Epithelial cell of prostate (primary cell): ENCODE results near the gene CARHSP1.
"Not testable (repeated sequence)": the region's sequence is repeated elsewhere in the genome, so short reads cannot be mapped to it uniquely, and the experiment has no call there.

ENCODE experiments used
- DNase-seq: peaks from one replicate; pipeline ENCODE4 v3.0.0-alpha.2; 2011; ENCODE audit warnings: low read depth, low spot score
- H3K27ac ChIP-seq: fragments of 450-650 bp; 2 replicates; pipeline ENCODE4 v1.5.1; 2017; ENCODE audit warnings: mild to moderate bottlenecking

CARHSP1 gene

DNA sequence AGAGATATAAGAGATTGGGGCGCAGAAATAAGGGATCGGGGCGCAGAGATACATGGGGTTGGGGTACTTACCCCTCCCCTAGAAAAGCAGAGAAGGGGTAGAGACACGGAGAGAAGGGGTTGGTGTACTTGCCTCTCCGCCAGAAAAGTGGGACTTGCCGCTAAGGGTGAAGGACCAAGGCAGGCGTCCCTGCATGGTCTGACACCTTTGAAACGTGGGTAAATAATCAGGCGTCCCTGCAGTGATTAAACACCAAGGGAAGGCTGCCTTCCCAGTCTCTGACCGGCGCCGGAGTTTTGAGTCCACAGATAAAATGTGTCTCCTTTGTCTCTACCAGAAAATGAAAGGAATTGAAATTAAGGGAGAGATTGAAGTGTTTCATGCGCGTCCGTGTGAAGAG is 31.2 kb downstream of the CARHSP1 start:
- H3K27ac ChIP-seq, DNase-seq: not testable (repeated sequence)

DNA sequence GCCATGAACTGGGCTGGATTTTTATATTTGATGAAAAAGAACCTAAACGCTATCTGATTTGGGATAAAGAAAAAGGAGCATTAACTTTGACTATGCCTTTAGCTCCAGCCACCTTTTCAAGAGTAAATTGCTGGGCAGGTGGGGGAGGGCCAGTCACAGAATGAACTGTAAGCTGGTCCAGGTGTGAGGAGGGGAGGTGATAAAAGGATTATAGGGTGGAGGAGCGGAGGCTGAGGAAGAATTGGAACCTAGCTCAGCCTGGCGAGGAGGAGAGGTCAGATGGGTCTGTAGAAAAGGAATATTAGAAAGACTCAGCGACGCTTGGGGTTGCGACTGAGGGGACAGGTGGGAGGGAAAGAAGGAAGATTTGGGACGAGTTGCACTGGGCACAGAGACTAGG is 32.0 kb downstream of the CARHSP1 start:
- DNase-seq, H3K27ac ChIP-seq: not testable (repeated sequence)

DNA sequence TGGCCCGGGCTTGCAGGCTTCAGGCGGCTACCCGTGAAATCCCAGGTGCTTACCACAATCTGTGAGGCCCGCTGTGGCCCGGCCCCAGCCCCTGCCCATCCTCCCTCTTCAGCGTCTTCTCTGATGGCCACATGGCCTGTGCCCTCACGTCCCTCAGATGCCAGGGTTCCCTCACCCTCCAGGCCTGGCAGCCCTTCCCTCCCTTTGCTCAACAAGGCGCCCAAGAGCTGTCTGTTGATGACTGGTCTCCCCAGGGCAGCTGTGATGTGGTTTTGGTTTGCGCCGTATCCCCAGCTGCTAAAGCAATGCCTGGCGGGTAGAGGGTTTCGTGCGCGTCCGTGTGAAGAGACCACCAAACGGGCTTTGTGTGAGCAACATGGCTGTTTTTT is 36.1 kb downstream of the CARHSP1 start:
- H3K27ac ChIP-seq: no peak overlapping the region
- no peak for DNase-seq

DNA sequence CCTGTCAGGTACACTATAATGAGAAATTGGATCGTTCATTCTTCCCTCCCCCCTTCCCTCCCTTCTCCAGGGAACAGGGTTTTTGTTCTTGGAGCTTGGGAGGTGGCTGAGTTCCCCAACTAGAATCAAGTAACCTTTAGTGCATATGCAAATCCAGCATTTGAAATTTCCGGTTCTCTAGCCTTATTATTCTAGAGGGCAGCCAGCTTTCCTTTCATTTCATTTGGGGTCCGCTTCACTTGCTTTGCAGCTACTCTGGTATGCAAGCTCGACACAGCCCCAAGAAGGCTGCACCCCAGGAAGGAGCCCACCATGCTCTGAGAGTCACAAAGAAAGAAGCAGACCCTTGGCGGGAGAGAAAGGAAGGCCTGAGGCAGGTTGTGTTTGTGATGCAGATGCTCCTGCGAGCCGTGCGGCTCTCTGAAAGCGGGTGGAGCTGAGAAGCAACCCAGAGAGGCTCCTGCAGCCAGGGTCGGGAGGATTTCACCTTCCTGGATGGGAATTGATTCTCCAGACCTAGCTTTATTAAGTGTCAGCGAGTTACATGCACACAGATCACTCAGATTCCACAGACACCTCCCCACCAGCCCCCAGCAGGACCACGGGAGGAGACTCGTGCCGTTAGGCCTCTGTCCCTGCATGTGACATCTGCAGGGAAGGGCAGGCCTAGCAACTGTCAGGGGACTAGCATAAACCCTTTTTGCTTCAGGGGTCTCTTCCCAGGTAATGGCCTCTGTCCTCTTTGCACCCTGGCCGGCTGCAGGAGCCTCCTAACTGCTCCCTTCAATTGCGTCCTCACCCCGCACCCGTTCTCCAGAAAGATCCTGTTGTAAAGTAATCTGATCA is 36.7 kb downstream of the CARHSP1 start:
- no peak for DNase-seq
- no peak overlapping the region for H3K27ac ChIP-seq

DNA sequence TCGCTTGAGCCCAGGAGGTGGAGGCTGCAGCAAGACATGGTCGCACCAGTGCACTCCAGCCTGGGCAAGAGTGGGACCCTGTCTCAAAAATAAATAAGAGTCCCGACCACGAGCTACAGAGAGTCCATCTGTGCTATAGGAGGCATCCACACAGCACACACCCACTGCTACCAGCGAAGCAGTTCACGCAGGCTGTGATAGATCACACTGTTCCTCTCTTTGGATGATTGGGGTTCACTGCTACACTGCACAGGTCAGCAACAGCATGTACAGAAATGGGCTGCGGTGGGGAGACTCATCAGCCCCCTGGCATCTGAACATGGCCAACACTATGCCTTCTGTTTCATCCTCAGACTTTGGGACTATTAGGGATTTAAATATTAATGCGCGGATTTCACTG is 37.4 kb downstream of the CARHSP1 start:
- H3K27ac ChIP-seq: no peak overlapping the region
- DNase-seq: no peak

DNA sequence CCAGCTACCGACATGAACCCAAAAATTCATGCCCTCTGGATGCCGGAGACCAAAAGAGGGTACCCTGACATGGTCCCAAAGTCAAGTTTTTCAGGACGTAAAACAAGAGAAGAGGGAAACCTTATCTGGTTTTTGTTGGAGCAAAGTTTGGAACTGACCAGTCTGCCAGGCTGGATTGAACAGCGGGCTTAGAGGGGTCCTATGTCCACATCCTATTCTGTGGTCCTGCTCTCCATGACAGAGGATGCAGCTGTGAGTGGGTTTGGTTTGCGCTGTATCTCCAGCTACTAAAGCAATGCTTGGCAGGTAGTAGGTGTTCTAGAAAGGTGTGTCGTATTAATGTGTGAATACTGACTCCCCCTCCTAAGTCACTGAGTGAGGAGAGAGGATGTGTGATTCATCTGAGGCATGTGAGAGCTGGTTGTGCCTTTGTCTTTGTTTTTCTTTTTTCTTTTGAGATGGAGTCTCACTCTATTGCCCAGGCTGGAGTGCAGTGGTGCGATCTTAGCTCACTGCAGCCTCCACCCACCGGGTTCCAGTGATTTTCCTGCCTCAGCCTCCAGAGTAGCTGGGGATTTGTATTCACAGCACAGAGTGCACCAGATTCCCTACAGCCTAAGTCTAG is 40.2 kb downstream of the CARHSP1 start:
- H3K27ac ChIP-seq: peak overlapping the region; percentile 57
- DNase-seq: no peak

DNA sequence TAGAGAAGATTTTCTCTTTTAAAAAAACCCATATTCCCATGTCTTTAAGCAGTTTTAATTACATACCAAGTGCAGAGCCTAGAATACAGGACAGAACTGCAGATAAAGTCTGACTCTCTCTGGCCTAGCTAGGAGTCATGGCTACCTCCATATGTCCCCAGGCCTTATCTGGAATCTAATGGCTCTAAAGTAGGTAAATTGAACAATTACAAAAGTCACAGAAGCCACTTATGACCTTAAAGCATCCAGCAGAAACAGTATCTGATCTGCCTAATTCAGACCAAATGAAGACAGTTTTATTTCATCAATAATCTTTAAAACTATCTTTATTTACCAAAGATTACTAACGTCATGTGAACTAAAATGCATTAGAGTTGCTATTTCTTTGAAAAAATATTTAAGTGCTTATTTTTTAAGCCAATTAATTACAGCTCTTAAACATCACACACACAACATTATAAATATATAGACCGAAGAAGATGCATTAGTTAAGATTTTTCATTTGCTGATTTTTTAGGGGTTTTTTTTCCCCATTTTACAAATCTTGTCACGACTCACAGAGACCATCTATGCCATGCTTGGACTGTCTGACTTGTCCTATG is 42.4 kb downstream of the CARHSP1 start:
- no peak overlapping the region for H3K27ac ChIP-seq
- no peak for DNase-seq

DNA sequence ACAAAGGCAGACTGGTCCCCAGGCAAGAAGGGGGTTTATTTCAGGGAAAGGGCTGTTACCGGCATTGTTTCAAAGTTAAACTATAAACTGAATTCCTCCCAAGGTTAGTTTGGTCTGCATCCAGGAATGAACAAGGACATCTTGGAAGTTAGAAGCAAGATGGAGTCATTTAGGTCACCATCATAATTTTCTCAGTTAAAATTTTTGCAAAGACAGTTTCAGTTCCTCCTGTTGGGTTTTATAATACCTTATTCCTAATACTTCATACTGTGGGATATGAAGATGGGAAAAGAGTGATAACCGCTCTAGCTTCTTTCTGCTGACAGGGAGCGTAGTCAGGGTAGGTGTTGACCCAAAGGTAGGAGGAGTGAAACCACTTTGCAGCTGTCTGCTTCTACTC is 46.4 kb downstream of the CARHSP1 start:
- DNase-seq: no peak
- H3K27ac ChIP-seq: no peak overlapping the region

DNA sequence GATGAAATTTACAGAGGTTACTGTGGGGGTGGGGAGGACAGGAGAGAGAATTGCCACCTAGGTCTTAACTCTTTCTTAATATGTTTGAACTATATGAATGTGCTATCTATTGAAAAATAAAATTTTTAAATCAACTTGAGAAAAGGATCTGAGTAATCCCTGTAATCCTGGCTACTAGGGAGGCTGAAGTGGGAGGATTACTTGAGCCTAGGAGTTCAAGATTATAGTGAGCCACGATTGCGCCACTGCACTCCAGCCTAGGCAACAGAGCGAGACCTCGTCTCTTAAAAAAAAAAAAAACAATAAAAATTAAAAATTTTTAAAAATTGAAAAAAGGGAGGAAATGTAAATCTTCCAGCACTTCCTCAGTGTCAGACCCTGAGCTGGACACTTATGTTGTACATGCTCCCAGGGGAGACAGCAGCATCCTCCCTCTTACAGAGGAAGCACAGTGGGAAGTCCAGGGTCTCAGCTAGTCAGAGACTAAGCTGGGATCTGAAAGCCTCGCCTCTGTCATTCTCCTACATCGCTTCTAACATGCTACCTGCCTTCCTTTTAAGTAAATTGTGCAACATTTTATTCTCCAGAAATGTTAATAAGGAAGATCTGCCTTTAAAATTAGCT is 49.3 kb downstream of the CARHSP1 start:
- DNase-seq: no peak
- no peak overlapping the region for H3K27ac ChIP-seq

DNA sequence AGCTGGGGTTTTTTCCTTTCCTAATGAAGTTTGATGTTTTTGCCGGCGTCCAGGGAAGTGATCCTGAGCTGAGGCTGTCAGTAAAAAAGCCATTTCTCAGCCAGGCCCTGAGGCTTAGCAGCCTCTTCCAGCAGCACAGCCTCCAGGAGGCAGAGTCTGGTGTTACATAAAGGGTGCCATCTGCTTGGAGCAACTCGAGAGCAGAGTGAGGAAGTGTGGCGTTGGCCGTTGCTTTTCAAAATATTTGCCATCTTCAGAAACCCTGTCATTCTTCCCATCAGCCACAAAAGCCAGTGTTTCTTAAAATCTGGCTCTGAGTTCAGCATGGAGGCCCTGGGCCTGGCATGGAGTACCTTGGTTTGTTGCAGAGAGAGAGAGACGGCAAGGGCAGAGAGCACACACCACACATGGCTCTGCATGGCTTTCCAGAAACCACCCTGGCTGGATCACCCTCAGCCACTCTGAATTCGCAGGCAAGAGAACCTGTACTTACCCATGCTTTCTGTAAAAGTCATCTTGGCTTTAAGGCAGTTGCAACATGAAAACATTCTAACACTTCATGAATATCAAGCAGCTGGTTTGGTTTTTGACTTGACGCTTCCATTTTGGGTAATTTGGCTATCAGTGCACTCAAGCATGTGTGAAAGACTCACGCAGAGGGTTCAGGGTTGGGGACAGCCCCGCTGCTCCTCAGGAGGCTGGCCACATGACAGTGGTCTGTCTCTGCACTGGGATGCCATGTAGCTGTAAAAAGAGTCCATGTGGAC is 50.1 kb downstream of the CARHSP1 start:
- no peak overlapping the region for H3K27ac ChIP-seq
- no peak for DNase-seq

DNA sequence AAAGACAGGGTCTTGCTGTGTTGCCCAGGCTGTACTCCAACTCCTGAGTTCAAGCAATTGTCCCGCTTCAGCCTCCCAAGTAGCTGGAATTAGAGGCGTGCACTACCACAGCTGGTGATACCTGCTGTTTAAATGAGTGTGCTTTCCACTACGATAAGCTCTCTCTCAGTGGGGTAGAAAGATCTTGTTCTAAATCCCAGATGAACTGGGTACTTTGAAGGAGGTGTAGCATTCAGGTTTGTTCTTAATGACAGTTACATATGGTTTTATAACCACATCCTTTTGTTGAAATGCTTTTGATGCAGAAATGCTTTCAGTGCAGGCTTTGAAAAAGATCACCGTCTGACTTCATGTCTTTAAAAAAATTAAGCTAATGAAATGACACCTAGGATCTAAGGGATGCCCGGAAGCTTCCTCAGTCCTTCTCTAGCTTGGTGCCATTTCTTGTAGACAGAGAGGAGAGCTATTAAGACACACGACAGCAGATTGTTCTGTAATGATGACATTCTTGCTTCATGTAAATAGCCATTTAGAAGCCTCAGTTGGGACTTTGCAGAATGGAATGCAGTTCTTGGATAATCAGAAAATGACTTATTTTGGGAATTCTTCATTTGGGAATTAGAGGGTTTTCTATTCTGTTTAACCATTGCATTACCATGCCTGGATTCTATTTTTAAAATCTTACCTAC is 51.7 kb downstream of the CARHSP1 start:
- H3K27ac ChIP-seq: no peak overlapping the region
- DNase-seq: no peak

DNA sequence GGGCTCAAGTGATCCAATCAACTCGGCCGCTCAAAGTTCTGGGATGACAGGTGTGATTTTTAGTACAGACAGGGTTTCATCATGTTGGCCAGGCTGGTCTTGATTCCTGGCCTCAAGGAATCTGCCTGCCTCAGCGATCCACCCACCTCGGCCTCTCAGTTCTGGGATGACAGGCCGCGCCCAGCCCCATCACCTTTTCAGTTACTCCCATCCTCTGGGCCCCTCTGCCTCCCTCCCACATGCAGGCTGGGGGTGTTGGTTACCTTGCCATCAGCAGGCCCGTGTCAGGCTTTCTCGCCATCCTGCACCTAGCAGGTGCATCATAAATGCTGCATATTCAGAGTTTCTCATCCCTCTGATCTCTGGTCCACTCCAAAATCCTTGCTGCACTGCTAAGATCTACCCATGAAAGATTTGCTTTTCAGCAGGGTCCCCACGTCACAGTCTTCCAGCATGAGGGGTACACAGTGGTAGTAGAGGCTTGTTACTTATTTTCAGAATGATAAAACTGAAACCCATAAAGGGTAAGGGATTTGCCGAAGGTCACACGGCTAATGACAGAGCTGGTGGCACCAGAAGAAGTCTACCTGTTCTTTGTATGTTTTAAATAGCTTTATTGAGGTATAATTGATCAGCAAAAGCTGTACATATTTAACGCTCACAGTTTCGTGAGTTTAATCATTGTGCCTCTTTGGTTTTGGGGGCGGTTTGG is 54.6 kb downstream of the CARHSP1 start:
- no peak overlapping the region for H3K27ac ChIP-seq
- DNase-seq: no peak

DNA sequence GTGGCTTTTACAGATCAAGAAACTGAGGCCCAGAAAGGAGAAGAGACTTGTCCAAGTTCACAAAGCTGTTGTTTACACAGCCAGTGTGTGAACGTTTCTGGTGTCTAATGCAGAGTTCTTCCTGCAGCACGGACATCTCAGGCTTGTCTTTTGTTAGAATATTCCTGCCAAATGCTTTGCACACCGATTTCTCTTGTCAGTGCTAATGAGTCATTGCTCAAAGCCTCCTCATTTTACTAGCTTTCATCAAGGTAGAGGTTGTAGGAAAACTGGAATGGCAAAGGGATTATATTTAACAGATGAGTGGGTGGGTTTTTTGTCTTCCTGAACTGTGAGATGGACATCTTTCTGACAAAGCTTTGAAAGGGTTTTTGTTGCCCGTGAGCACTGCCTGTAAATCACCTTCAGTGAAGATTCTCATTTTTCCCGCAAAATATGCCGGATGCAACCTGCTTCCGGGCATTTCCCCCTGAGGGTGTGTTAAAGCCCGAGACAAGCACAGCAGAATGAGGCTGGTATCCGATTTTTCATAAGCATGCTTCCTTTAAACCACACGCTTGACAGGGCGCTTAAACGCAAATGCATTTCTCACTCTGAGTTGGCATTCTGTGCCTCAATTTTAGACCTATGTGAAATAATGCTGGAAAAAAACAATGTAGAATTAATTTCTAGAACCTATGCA is 56.5 kb downstream of the CARHSP1 start:
- H3K27ac ChIP-seq: peak overlapping the region; percentile 1
- DNase-seq: no peak

DNA sequence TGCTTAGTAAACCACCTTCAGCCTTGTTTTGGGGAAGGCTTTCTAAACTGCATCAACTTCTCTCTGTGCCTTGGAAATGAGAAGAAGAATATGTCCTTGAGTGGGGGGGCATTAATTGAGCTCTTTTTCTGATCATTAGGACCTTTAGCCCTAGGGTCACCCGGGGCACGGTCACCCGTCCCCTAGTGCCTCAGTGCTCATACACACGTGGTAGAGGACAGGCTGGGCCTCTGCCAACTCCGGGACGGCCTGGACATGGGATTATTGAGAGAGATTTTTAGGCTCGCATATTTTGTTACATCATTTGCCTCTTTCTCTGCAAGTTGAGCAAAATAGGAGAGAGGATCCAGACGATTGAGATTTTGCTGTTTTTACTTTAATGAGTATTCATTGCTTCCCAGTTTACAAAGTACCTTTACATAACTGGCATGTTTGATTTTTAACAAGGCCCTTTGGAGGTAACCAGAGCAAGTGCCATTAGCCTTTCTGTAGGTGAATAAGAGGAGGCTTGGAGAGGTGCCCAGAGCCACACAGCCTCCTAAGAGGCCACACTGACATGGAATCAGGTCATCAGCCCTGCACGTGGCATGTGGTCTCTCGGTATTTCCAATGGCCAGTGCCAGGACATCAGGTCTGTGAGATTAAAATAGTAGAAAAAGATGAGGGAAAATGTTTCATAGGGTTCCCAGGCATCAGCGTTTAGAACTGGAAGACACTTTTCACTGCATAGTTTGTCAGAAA is 60.0 kb downstream of the CARHSP1 start:
- no peak for DNase-seq
- H3K27ac ChIP-seq: no peak overlapping the region

DNA sequence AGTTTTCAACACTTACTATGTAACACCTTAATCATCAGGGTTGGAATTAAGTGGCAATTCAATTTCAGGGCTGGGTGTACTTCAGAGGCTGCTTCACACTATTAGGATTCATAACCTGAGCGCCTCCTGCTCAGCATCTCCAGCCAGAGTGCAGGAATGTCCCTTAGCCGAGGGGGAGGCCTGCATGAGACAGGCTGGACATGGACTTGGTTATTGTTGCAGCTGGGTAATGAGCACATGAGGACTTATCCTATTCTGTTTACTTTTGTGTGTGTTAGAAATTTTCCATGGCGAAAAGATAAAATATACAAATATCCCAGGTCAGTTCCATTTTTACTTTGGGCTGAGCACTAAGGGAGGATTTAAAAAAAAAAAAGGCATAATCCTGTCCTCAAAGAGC is 60.8 kb downstream of the CARHSP1 start:
- DNase-seq: no peak
- H3K27ac ChIP-seq: no peak overlapping the region

DNA sequence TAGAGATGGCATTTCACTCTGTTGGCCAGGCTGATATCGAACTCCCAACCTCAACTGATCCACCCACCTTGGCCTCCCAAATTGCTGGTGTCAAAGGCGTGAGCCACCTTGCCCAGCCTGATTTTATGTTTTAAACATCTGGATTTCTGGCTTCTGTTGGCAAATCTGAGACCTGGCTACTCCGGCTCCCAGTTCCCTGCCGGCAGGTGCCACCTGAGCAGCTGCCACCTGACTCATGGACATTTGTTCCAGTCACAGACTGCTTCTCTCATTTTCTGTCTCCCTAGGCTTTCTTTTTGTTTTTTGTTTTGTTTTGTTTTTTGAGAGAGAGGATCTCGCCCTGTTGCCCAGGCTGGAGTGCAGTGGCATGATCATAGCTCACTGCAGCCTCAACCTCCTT is 61.6 kb downstream of the CARHSP1 start:
- DNase-seq: no peak

DNA sequence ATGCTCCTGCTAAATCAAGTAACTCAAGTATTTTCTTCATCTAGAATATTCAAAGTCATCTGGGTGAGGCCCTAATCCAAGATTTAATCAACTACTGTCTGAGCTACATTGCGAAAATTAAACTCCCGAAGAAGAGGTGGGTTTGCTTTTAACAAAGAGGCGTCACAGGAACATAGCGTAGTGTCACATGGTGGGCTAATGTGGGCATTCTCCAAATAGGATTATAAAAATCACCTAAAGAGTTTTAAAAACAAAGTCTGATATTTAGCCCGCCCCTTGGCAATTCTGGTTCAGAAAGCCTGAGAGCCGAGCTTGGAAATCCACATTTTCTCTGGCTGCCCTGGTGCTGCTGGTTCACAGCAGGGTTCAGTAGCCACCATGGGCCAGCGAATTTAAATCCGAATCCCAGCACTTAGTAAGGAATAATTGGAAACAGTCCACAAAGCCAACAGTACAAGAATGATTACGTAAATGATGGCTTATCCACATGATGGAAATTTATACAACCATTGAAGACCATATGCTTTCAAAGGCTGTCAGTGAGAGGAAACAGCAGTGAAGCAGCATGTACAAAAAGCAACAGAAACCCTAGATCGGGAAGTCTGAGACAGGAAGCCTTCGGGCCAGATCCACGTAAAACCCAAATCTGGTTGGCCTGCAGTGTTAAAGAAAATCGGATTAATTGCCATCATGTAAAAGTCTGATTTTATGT is 62.4 kb downstream of the CARHSP1 start:
- DNase-seq: no peak
- no peak overlapping the region for H3K27ac ChIP-seq

More for the DNA sequence above, 61.6 kb downstream of the CARHSP1 start:
- H3K27ac ChIP-seq: no peak overlapping the region
